GM23338 (cell line): ENCODE results near the gene MGAT3. TPM values are rescaled to one million over a fixed set of nuclear protein-coding genes. Genes with fewer than 3 reads are reported as not detected.

Source experiments
- ATAC-seq: fragments of 200-7000 bp; cut with Tn5 transposase; 3 replicates; pipeline ENCODE4 v1.9.1; 2020
- DNase-seq: peaks from one replicate; pipeline ENCODE4 v3.0.0-alpha.2; 2015; ENCODE audit warnings: low spot score
- H2AFZ ChIP-seq: fragments of 200-600 bp; sonication (generic); 2 replicates; pipeline ENCODE4 v1.8.0; 2016; ENCODE audit warnings: antibody characterized with exemption, mild to moderate bottlenecking, moderate library complexity
- H3F3A ChIP-seq: fragments of 200-600 bp; sonication (generic); replicated peaks from 2 replicates; pipeline ENCODE4 v1.8.0; 2017; ENCODE audit warnings: antibody characterized with exemption, mixed run types, low read depth
- H3K27ac ChIP-seq: fragments of 200-600 bp; sonication (generic); 2 replicates; pipeline ENCODE4 v1.6.1; 2016; ENCODE audit warnings: low read depth
- H3K27me3 ChIP-seq: fragments of 200-600 bp; sonication (generic); 2 replicates; pipeline ENCODE4 v1.8.0; 2016; ENCODE audit warnings: mild to moderate bottlenecking, mixed run types, moderate library complexity; ENCODE audit not compliant: insufficient read depth
- H3K36me3 ChIP-seq: fragments of 200-600 bp; sonication (generic); 2 replicates; pipeline ENCODE4 v1.8.0; 2016; ENCODE audit warnings: mild to moderate bottlenecking; ENCODE audit not compliant: insufficient read depth
- H3K4me1 ChIP-seq: fragments of 200-600 bp; sonication (generic); 2 replicates; pipeline ENCODE4 v1.8.0; 2016; ENCODE audit warnings: mild to moderate bottlenecking, moderate library complexity; ENCODE audit not compliant: insufficient read depth
- H3K4me2 ChIP-seq: fragments of 200-600 bp; sonication (generic); 2 replicates; pipeline ENCODE4 v1.7.1; 2017; ENCODE audit warnings: mixed run types
- H3K4me3 ChIP-seq: fragments of 200-600 bp; sonication (generic); 2 replicates; pipeline ENCODE4 v1.6.1; 2016; ENCODE audit warnings: mixed run types
- H3K79me2 ChIP-seq: fragments of 200-600 bp; sonication (generic); replicated peaks from 2 replicates; pipeline ENCODE4 v1.8.0; 2017; ENCODE audit warnings: mild to moderate bottlenecking; ENCODE audit not compliant: insufficient read depth
- H3K9me2 ChIP-seq: fragments of 200-600 bp; sonication (generic); 2 replicates; pipeline ENCODE4 v1.8.0; 2017; ENCODE audit not compliant: insufficient read depth
- H4K20me1 ChIP-seq: fragments of 200-600 bp; sonication (generic); replicated peaks from 2 replicates; pipeline ENCODE4 v1.8.0; 2017; ENCODE audit warnings: mild to moderate bottlenecking; ENCODE audit not compliant: insufficient read depth
- H3K27ac Mint-ChIP-seq: 2 replicates; pipeline ENCODE4 v1.8.0; 2020; ENCODE audit warnings: inconsistent platforms, mild to moderate bottlenecking, moderate library complexity, mixed read lengths
- H3K27me3 Mint-ChIP-seq: 3 replicates; pipeline ENCODE4 v1.8.0; 2022; ENCODE audit warnings: low read depth, mild to moderate bottlenecking, moderate library complexity, mixed read lengths, inconsistent platforms; ENCODE audit not compliant: insufficient read depth, poor library complexity
- H3K36me3 Mint-ChIP-seq: 3 replicates; pipeline ENCODE4 v1.8.0; 2021; ENCODE audit warnings: low read depth, mild to moderate bottlenecking, inconsistent platforms, moderate library complexity, mixed read lengths
- H3K4me1 Mint-ChIP-seq: 3 replicates; pipeline ENCODE4 v1.8.0; 2020; ENCODE audit warnings: mild to moderate bottlenecking, inconsistent platforms, mixed read lengths
- H3K4me3 Mint-ChIP-seq: 3 replicates; pipeline ENCODE4 v1.8.0; 2021; ENCODE audit warnings: moderate library complexity, mild to moderate bottlenecking, inconsistent platforms, mixed read lengths
- H3K9me3 Mint-ChIP-seq: 3 replicates; pipeline ENCODE4 v1.8.0; 2020; ENCODE audit warnings: moderate library complexity, mild to moderate bottlenecking, inconsistent platforms, mixed read lengths
- CREB1 ChIP-seq: fragments of 250-450 bp; sonication (Bioruptor Pico); IDR thresholded peaks from 2 replicates; pipeline ENCODE4 v1.5.0; 2020; ENCODE audit warnings: low read depth, mild to moderate bottlenecking, moderate library complexity
- ETS1 ChIP-seq: IDR thresholded peaks from 2 replicates; pipeline ENCODE4 v1.6.1; 2016; ENCODE audit warnings: antibody characterized with exemption
- EZH2phosphoT487 ChIP-seq: fragments of 200-600 bp; sonication (generic); IDR thresholded peaks from one replicate; pipeline ENCODE4 v1.8.1; 2018; ENCODE audit warnings: antibody characterized with exemption; ENCODE audit not compliant: unreplicated experiment
- JUNB ChIP-seq: IDR thresholded peaks from one replicate; pipeline ENCODE4 v1.6.1; 2016; ENCODE audit warnings: antibody characterized with exemption; ENCODE audit not compliant: unreplicated experiment
- POLR2AphosphoS5 ChIP-seq: IDR thresholded peaks from 2 replicates; pipeline ENCODE4 v1.6.1; 2016; ENCODE audit warnings: antibody characterized with exemption, low read depth
- ZNF114 ChIP-seq: fragments of 250-450 bp; sonication (Bioruptor Pico); IDR thresholded peaks from 2 replicates; pipeline ENCODE4 v1.5.0; 2020; ENCODE audit warnings: mild to moderate bottlenecking, moderate library complexity
- ZNF331 ChIP-seq: fragments of 250-450 bp; sonication (Bioruptor Pico); IDR thresholded peaks from 2 replicates; pipeline ENCODE4 v1.5.0; 2020; ENCODE audit warnings: low read depth, mild to moderate bottlenecking, moderate library complexity
- ZNF462 ChIP-seq: fragments of 250-450 bp; sonication (Bioruptor Pico); IDR thresholded peaks from 2 replicates; pipeline ENCODE4 v1.5.0; 2020; ENCODE audit warnings: mild to moderate bottlenecking, moderate library complexity
- polyA plus RNA-seq: library from polyadenylated mRNA; unstranded; fragments of >200 nt; fragmentation: Nextera tagmentation; extraction: Ambion mirVana; gene quantifications from 2 replicates; pipeline ENCODE4 v1.2.1, GENCODE V29; 2016
- total RNA-seq: library from RNA; depleted of rRNA; stranded (reverse); fragments of >200 nt; shearing (Covaris generic); gene quantifications from 2 replicates; pipeline ENCODE4 v1.2.3, GENCODE V29; 2014

Gene MGAT3
- total and polyA plus RNA-seq, 2 experiments from 2014 or later = 1.7 to 10.2 TPM

- peaks cover 27% of the 10 kb centered on the region for H3F3A ChIP-seq
- H2AFZ ChIP-seq = no peak overlapping the region
- H3K27me3 Mint-ChIP-seq = peaks cover 88% of the 10 kb centered on the region
- H3K4me3 ChIP-seq = no peak overlapping the region
- no peak overlapping the region for H3K4me2 ChIP-seq
- H3K27me3 ChIP-seq = peaks cover 78% of the 10 kb centered on the region
- peak; percentile 77 for DNase-seq
- peaks cover 81% of the 10 kb centered on the region for H4K20me1 ChIP-seq
- H3K36me3 Mint-ChIP-seq = peaks cover 97% of the 10 kb centered on the region
- no peak overlapping the region for H3K27ac ChIP-seq
- peaks cover 17% of the 10 kb centered on the region for H3K79me2 ChIP-seq
- no peak overlapping the region for H3K27ac Mint-ChIP-seq
- peaks cover 55% of the 10 kb centered on the region for H3K36me3 ChIP-seq
- H3K4me1 Mint-ChIP-seq = no peaks in the 10 kb centered on the region
- TF ChIP-seq POLR2AphosphoS5 = peak; percentile 89
- no peak for TF ChIP-seq EZH2phosphoT487
- TF ChIP-seq CREB1 (CRISPR knock-in tag) = peak; percentile 48; the same call in 1 of the 2 replicates
- TF ChIP-seq ETS1 = peak; percentile 37; the same call in 1 of the 2 replicates
- no peak for TF ChIP-seq ZNF114
- no peak overlapping the region for H3K4me3 Mint-ChIP-seq
- ATAC-seq = peak; percentile 88
- no peaks in the 10 kb centered on the region; the same call in 1 of the 2 replicates for H3K4me1 ChIP-seq
- H3K9me3 Mint-ChIP-seq = no peaks in the 10 kb centered on the region; the same call in 2 of the 3 replicates
- no peaks in the 10 kb centered on the region for H3K9me2 ChIP-seq
Measured at GRCh38 chr22:39510529-39511149, 53.8 kb downstream of the MGAT3 start.

- H3K27me3 ChIP-seq = peaks cover 72% of the 10 kb centered on the region
- peaks cover 58% of the 10 kb centered on the region for H3K36me3 ChIP-seq
- ATAC-seq = no peak
- H3K79me2 ChIP-seq = peaks cover 17% of the 10 kb centered on the region
- no peak for DNase-seq
- no peaks in the 10 kb centered on the region for H3K9me2 ChIP-seq
- no peak overlapping the region for H3K4me3 Mint-ChIP-seq
- H3K4me1 ChIP-seq = no peaks in the 10 kb centered on the region; the same call in 1 of the 2 replicates
- H3K4me2 ChIP-seq = no peak overlapping the region
- peaks cover 81% of the 10 kb centered on the region for H4K20me1 ChIP-seq
- H3K4me1 Mint-ChIP-seq = no peaks in the 10 kb centered on the region
- peaks cover 25% of the 10 kb centered on the region for H3F3A ChIP-seq
- H2AFZ ChIP-seq = no peak overlapping the region
- H3K27ac Mint-ChIP-seq = no peak overlapping the region
- H3K9me3 Mint-ChIP-seq = no peaks in the 10 kb centered on the region; the same call in 2 of the 3 replicates
- peaks cover 85% of the 10 kb centered on the region for H3K27me3 Mint-ChIP-seq
- H3K27ac ChIP-seq = no peak overlapping the region
- no peak overlapping the region for H3K4me3 ChIP-seq
- peaks cover 97% of the 10 kb centered on the region for H3K36me3 Mint-ChIP-seq
- TF ChIP-seq ETS1 = no peak
- TF ChIP-seq EZH2phosphoT487 = no peak
- TF ChIP-seq POLR2AphosphoS5 = no peak
- no peak for TF ChIP-seq ZNF114
- no peak for TF ChIP-seq JUNB
- no peak for TF ChIP-seq ZNF462 (CRISPR knock-in tag)
- TF ChIP-seq ZNF331 (CRISPR knock-in tag) = no peak
Measured at GRCh38 chr22:39511226-39511625, 54.4 kb downstream of the MGAT3 start.
